Measurements from ENCODE around the gene KRT23.

KRT23 gene

GRCh38 chr17:40912486-40913210 lies 24.8 kb downstream of the KRT23 start:
- in situ Hi-C loops (cut with MboI; ENCODE audit: low sequenced_read_pairs), result no loop called here

- in situ Hi-C loops (cut with MboI; ENCODE audit: low sequenced_read_pairs), result no loop called here
Measured at GRCh38 chr17:40910441-40910841, 27.0 kb downstream of the KRT23 start.

DNA sequence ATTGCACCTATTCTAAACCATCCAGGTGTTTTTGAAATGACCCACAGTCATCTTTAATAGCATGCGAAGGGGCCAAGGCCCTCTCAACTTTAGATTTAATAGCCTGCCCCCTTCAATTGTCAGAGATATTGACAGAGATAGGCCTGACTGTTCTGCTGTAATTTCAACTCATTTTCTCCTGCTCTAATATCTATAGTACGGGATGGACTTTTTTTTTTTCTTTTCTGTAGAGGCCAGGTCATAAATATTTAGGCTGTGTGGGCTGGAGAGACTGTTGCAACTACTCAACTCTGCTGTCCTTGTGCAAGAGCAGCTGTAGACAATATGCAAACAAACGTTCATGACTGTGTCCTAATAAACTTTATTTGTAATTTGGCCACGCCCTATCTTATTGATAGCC lies 27.7 kb downstream of the KRT23 start:
- in situ Hi-C loops (cut with MboI; ENCODE audit: low sequenced_read_pairs), result no loop called here

- in situ Hi-C loops (cut with MboI; ENCODE audit: low sequenced_read_pairs), result no loop called here
Measured at GRCh38 chr17:40909351-40909750, 28.1 kb downstream of the KRT23 start.

GRCh38 chr17:40906613-40907012 lies 30.8 kb downstream of the KRT23 start:
- in situ Hi-C loops (cut with MboI; ENCODE audit: low sequenced_read_pairs), result no loop called here

- in situ Hi-C loops (cut with MboI; ENCODE audit: low sequenced_read_pairs), result no loop called here
Measured at GRCh38 chr17:40905370-40905769, 32.1 kb downstream of the KRT23 start.

DNA sequence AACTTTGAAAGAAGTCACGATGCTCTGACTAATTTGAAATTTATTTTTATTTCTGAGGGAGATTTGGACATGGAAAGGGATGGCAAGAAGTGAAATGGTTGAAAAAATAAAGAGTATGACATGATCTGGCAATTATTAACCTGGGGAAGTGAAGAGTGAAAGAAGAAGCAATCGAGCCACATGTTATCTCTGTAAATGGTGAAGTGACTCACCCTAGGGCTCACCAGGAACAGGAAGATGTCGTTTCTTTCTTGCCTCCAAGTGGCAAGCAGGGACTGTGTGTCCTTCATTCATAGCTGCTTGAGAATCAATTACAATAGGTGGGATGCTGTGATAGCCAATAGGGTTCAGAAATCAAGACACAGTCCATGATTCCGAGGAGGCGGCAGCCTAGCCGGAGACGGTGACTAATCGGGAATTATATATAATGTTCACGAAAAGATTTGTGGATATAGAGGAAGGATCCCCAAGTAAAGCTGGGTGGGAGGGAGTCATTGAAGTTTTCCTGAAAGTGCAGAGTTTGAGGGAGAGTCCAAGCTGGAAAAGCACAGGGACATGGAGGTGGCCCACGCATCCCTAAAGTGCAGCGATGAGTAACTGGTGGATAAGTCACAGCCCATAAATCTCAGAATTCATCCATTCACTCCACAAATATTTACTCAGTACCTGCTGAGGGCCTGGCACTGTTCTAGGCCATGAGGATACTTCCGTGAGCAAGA lies 34.2 kb downstream of the KRT23 start:
- in situ Hi-C loops (cut with MboI; ENCODE audit: low sequenced_read_pairs), result no loop called here

- in situ Hi-C loops (cut with MboI; ENCODE audit: low sequenced_read_pairs), result no loop called here
Measured at GRCh38 chr17:40902498-40902897, 34.9 kb downstream of the KRT23 start.

DNA sequence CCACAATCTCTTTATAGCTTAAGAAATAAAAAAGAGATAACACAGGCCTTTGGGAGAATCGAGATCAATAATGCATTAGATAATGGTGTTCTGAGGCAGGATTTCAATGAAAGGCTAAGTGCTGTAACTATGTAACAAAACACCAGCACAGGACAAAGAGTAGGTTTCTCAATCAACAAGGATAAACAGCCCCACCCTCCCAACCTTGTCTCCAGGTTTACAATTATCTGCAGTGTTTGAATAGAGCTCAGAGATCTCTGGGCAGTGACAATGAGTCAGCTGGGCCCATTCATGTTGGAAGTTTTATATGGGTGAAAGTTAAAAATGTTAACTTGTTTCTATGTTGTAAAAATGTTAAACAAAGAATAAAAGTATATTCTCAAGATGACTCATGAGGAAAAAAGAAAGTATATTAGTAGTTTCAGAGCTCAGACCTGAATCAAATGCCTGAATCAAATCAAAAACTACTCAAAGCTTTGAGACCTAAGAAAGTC lies 35.4 kb downstream of the KRT23 start:
- in situ Hi-C loops (cut with MboI; ENCODE audit: low sequenced_read_pairs), result no loop called here

DNA sequence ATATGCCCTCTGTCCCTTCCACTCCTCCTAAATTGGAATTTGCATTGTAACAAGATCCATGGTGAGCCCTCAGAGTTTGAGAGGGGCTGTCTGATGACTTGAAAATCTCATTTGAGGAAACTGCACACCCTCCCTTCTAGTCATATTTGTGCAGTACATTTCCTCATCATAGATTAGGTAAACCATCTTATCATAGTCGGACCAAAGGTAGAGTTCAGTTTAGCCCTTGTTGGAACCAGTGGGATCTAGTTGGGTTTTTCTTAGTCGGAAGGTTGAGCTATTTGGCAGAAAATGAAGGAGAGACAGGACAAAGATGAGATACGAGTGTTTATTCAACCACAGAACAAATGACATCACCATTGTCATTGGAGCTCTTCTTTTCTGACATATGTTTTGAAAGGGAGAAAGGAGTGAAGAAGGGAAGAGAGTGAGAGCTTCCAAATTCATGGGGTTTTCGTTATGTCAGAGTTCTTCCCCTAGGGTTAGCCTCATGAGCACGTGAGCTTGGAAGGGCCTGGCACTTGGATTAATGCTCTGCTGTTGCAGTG lies 36.6 kb downstream of the KRT23 start:
- in situ Hi-C loops (cut with MboI; ENCODE audit: low sequenced_read_pairs), result no loop called here

DNA sequence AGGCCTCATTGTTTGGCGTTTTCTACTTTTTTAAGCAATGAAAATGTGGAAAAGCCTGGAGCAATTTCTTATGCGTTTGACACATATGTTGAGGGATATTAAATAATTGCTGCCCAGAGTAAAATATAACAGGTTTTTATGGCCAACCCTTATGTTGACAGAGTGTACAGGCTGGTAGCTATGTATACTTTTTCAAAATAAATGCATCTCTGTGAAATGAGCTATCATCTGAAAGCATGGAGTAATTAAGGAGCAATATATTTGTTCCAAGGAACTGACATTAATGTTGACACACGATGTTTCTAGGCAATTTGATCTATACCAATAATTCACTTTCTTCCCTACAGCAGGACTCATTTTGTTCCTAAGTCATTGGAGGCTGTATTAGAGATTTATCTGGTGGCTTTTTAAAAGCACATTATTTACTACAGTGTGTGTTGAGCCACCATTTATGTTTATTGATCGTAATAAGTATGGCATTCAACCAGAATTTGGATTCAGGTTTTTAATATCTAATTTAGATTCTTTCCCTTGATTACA lies 40.5 kb downstream of the KRT23 start:
- in situ Hi-C loops (cut with MboI; ENCODE audit: low sequenced_read_pairs), result no loop called here

DNA sequence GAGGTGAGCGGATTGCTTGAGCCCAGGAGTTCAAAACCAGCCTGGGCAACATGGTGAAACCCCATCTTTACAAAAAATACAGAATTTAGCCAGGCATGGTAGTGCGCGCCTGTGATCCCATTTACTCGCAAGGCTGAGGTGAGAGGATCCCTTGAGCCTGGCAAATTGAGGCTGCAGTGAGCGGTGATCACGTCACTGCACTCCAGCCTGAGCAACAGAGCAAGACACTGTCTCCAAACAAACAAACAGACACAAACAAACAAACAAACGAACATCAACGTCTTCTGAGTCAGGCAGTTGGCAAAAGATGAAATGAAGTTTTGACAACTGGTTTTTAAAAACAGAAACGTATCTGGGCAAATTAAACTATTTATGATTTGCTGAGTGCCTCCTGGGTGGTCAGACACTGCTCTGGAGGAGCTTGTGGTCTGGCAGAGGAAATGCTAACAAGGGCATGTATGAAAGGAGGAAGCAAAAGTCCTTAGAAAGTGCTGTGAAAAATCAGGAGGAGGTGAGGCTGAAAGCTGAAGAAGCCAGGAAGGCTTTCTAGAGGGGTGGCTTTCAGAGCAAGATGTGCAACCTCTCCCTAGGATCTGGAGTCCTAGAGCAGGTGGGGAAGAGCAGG lies 42.2 kb downstream of the KRT23 start:
- in situ Hi-C loops (cut with MboI; ENCODE audit: low sequenced_read_pairs), result no loop called here

DNA sequence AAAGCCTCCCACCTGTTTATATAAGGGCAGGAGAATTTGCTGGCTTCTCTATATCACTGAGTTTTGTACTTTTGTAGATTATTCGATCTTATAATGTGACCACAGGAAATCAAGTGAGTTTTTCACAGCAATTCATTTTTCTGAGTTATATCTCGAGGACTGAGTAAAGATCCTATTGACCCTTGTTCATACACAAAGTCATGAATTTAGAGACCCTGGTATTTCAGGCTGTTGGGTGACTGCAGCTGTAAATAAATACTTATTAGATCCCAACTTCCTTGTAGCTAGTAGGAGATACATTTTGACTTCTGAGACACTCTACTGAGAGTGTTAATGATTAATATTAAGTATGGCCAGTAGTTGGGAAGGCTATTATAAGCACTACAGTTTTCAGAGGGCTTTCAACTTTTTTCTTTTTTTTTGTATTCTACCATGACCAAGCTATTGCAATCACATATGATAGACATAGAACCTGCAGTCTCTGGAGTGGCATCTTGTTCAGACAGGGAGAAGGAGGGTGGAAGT lies 49.2 kb downstream of the KRT23 start:
- in situ Hi-C loops (cut with MboI; ENCODE audit: low sequenced_read_pairs), result no loop called here

GRCh38 chr17:40886090-40886489 lies 51.4 kb downstream of the KRT23 start:
- in situ Hi-C loops (cut with MboI; ENCODE audit: low sequenced_read_pairs), result no loop called here

DNA sequence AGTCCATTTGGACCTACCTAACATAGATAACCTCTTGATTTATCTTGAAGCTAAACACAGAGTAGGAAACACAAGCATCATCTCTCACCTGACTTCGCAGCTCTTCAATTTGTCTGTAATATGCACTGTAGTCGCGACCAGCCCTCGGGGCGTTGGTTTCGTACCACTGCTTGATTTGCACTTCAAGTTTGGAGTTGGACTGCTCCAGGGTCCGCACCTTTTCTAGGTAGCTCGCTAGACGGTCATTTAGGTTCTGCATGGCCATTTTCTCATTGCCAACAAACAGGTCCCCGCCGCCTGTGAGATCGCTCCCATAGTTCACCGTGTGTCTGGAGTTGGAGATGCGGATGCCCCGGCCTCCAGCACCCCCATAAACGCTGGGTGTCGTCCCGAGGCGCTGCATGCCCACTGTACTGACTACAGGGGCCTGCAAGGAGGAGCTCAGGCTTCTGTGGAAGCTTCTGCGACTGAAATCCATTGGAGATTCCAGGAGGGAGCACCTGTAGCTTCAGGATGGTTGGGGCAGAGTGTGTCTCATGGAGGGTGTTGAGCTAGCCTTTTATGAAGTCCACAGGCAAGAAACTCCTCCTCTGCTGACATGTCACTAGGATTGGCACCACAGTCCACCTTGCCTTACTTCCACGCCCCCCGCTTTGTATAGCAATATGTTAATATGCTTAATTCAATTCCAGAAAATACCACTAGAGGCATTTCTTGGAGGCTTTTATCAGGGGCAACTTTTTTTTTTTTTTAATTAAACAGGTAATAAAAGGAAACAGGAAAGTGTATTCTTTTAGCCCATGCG lies 52.5 kb downstream of the KRT23 start, which contains the start of gene KRT20:
TSS of gene KRT20 (minus strand) at position 535 of the 805 bp plus-strand sequence. CDS start at position 478, 57 bp downstream.
- in situ Hi-C loops (cut with MboI; ENCODE audit: low sequenced_read_pairs), result no loop called here

DNA sequence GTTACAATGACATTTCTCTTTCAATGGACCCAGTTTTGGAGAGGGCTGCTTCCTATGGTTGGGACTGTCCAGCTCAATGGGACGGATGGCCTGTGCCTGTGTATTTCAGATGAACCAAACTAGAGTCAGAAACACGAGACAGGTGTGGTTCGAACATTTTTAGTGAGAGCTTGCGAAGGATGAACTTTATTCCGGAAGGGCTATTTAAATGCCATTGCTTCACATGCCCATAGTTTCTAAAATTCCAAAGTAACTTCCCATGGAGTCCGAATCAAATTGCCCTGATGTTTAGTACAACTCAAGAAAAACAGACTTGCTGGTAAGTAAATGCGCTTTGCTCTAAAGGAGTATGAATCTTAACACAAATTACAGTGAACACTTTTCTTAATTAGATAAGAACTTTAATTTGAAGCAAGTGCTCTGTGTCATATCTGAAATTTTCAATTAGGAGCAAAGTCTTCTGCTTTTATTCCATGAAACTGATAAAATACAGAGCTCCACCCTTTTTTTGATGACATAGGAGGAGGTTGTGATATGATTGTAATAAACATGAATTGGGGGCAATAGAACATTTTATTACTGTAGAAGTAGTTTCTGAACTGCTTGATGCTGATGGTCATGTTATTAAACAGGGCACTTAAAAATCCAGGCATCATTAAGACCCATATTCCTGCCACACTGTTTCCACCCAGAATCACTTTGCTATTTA lies 53.7 kb downstream of the KRT23 start:
- in situ Hi-C loops (cut with MboI; ENCODE audit: low sequenced_read_pairs), result no loop called here

GRCh38 chr17:40883031-40883430 lies 54.4 kb downstream of the KRT23 start:
- in situ Hi-C loops (cut with MboI; ENCODE audit: low sequenced_read_pairs), result no loop called here

- in situ Hi-C loops (cut with MboI; ENCODE audit: low sequenced_read_pairs), result no loop called here
Measured at GRCh38 chr17:40879026-40879425, 58.4 kb downstream of the KRT23 start.

DNA sequence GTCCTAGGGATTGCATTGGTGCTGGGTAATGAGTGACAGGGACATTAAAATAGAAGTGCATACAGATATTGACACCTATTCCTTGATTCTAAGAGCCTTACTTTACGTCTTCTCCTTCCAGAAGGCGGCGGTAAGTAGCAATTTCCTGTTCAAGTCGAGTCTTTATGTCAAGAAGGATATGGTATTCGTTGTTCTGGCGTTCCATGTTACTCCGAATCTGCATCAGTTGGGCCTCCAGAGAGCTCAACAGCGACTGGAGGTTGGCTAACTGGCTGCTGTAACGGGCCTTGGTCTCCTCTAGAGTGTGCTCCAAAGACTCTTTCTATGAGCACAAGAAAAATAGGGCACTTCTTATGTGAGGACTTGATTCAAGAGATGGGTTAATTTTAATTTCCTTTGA lies 59.4 kb downstream of the KRT23 start:
- in situ Hi-C loops (cut with MboI; ENCODE audit: low sequenced_read_pairs), result no loop called here

GRCh38 chr17:40873801-40874200 lies 63.6 kb downstream of the KRT23 start:
- in situ Hi-C loops (cut with MboI; ENCODE audit: low sequenced_read_pairs), result no loop called here

Measured in hTERT RPE-1 (cell line).